ENCODE data around the gene TP53I11. TPM values are rescaled to one million over a fixed set of nuclear protein-coding genes. Genes with fewer than 3 reads are reported as not detected.
A peak's percentile ranks its signal among the peaks of the same experiment; 100 is the strongest.

TP53I11 gene
- 42.4 to 44.2 TPM (median 42.9 TPM) in 3 replicates for total RNA-seq (2021)
- Bru-seq, nascent RNA = percentile 61 among the genes with signal in this experiment
- long read RNA-seq, experiment 1, transcript TP53I11-222 (7 exons, 3,567 nt) = minor isoform, 37 of 165 reads
- long read RNA-seq, experiment 1, transcript TP53I11-212 (8 exons, 658 nt) = minor isoform, 7 of 165 reads
- long read RNA-seq, experiment 1, transcript TP53I11-201 (8 exons, 3,683 nt) = minor isoform, 12 of 165 reads
- long read RNA-seq, experiment 1, transcript TP53I11-208 (7 exons, 2,647 nt) = major isoform, 65 of 165 reads
- long read RNA-seq, experiment 1, partial matches to known transcripts = 8 of 165 reads
- long read RNA-seq, experiment 1, other reads (novel, unspliced or antisense) = 35 of 165 reads
- long read RNA-seq, experiment 2, transcript TP53I11-208 (7 exons, 2,647 nt) = major isoform, 11 of 50 reads
- long read RNA-seq, experiment 2, partial matches to known transcripts = 6 of 50 reads
- long read RNA-seq, experiment 2, other reads (novel, unspliced or antisense) = 28 of 50 reads
- long read RNA-seq, experiment 3, partial matches to known transcripts = 0 of 4 reads
- long read RNA-seq, experiment 3, other reads (novel, unspliced or antisense) = 3 of 4 reads

GRCh38 chr11:44950625-44951476 is at the start of gene TP53I11:
TSS of gene TP53I11 (minus strand) at chr11:44950883. CDS start at chr11:44938335, 12,548 bp downstream.
- ChIA-PET CTCF (interaction anchor here (0.9 to 1.7 kb wide), 11 partner anchors 9 to 160 kb away, joined by 3 to 13 read pairs (median 3); no protein-coding TSS in a partner anchor), POLR2A (no interaction called here)
- DNase-seq (ENCODE audit: low spot score) = peak; percentile 43
- ATAC-seq = peak; percentile 19
- Mint-ChIP-seq H3K36me3 (no peaks in the 10 kb centered on the region), H3K27me3 (ENCODE audit: low read depth) (peaks cover 3% of the 10 kb centered on the region), H3K4me1 (peaks cover 58% of the 10 kb centered on the region), H3K9me3 (no peaks in the 10 kb centered on the region), H3K27ac (no peak within 1 kb of the TSS), H3K4me3 (peak within 1 kb of the TSS; percentile 85)
- TF ChIP-seq FOXJ3 (CRISPR knock-in tag; IDR thresholded peaks at IDR 0.05; ENCODE audit: borderline replicate concordance) (no peak), ZNF671 (CRISPR knock-in tag; IDR thresholded peaks at IDR 0.05) (no peak), TEAD1 (CRISPR knock-in tag; IDR thresholded peaks at IDR 0.05) (0 out of 2 replicates have a peak, but pooled peaks have one; percentile 9), JUN (CRISPR knock-in tag; IDR thresholded peaks at IDR 0.05) (0 out of 2 replicates have a peak, but pooled peaks have one; percentile 19), MAX (CRISPR knock-in tag; IDR thresholded peaks at IDR 0.05) (no peak), FOXK1 (CRISPR knock-in tag; IDR thresholded peaks at IDR 0.05) (0 out of 2 replicates have a peak, but pooled peaks have one; percentile 33), OVOL2 (CRISPR knock-in tag; IDR thresholded peaks at IDR 0.05; ENCODE audit: borderline replicate concordance) (no peak), NR2C2 (CRISPR knock-in tag; IDR thresholded peaks at IDR 0.05) (no peak), CTCF (IDR thresholded peaks at IDR 0.05) (peak; percentile 87), ZNF532 (CRISPR knock-in tag; IDR thresholded peaks at IDR 0.05; ENCODE audit: borderline replicate concordance) (no peak), PREB (CRISPR knock-in tag; IDR thresholded peaks at IDR 0.05; ENCODE audit: borderline replicate concordance) (no peak), ZMAT4 (CRISPR knock-in tag; IDR thresholded peaks at IDR 0.05) (no peak), FOXP1 (CRISPR knock-in tag; IDR thresholded peaks at IDR 0.05; ENCODE audit: borderline replicate concordance) (peak; percentile 58; the same call in 1 of the 2 replicates), NR1H2 (CRISPR knock-in tag; IDR thresholded peaks at IDR 0.05) (no peak), AFF4 (CRISPR knock-in tag; IDR thresholded peaks at IDR 0.05; ENCODE audit: borderline replicate concordance) (no peak), MYBL2 (CRISPR knock-in tag; IDR thresholded peaks at IDR 0.05) (no peak), IRF1 (CRISPR knock-in tag; IDR thresholded peaks at IDR 0.05) (no peak), ZBTB43 (CRISPR knock-in tag; IDR thresholded peaks at IDR 0.05) (no peak)
